ENCODE data around the gene SLC13A5. TPM values are rescaled to one million over a fixed set of nuclear protein-coding genes. Genes with fewer than 3 reads are reported as not detected.

Gene SLC13A5
- total and polyA plus RNA-seq, 9 of the 15 experiments (the other 6 are each of a cell fraction or from before 2014, with no cell fraction given) = 0.04 TPM; not detected in 8

- no peak for TF ChIP-seq ZBTB12 (CRISPR knock-in tag; IDR thresholded peaks at IDR 0.05)
- TF ChIP-seq AFF1 (IDR thresholded peaks at IDR 0.05; ENCODE audit: low read depth in 1 of 2, partially characterized antibody in 2 of 2) = no peak
- TF ChIP-seq ZNF436 (CRISPR knock-in tag; IDR thresholded peaks at IDR 0.05) = no peak
- TF ChIP-seq BRCA1 (IDR thresholded peaks at IDR 0.05) = no peak
- TF ChIP-seq BRCA1 (CRISPR knock-in tag; IDR thresholded peaks at IDR 0.05) = no peak
Measured at GRCh38 chr17:6757747-6758146, 44.6 kb upstream of the SLC13A5 start (continued).
